HepG2 (cell line): ENCODE data around the gene COQ4. TPM values are rescaled to one million over a fixed set of nuclear protein-coding genes. Genes with fewer than 3 reads are reported as not detected.

Experiments used
- AFF4 ChIP-seq: sonication (generic); formaldehyde crosslinking; IDR thresholded peaks from 2 replicates; pipeline ENCODE4 v1.4.0; 2020; ENCODE audit warnings: missing genetic modification reagents
- BCL3 ChIP-seq: sonication (generic); formaldehyde crosslinking; IDR thresholded peaks from 2 replicates; pipeline ENCODE4 v1.5.1; 2020; ENCODE audit warnings: mild to moderate bottlenecking, missing genetic modification reagents, moderate library complexity
- CERS6 ChIP-seq: sonication (generic); formaldehyde crosslinking; IDR thresholded peaks from 2 replicates; pipeline ENCODE4 v1.5.0; 2020; ENCODE audit warnings: missing genetic modification reagents
- KAT2B ChIP-seq: fragments of 150-350 bp; IDR thresholded peaks from 2 replicates; pipeline ENCODE4 v1.6.1; 2014; ENCODE audit warnings: low read depth, low read length, borderline replicate concordance
- MIER2 ChIP-seq: IDR thresholded peaks from 2 replicates; pipeline ENCODE4 v1.6.1; 2016; ENCODE audit warnings: missing biosample characterization, missing genetic modification reagents
- PAF1 ChIP-seq: IDR thresholded peaks from 2 replicates; pipeline ENCODE4 v1.6.1; 2016; ENCODE audit warnings: missing genetic modification reagents, missing compliant biosample characterization
- PRDM15 ChIP-seq: sonication (generic); formaldehyde crosslinking; IDR thresholded peaks from 2 replicates; pipeline ENCODE4 v1.4.0; 2020; ENCODE audit warnings: missing genetic modification reagents
- PREB ChIP-seq: sonication (generic); formaldehyde crosslinking; IDR thresholded peaks from 2 replicates; pipeline ENCODE4 v1.4.0; 2020; ENCODE audit warnings: missing genetic modification reagents
- SALL1 ChIP-seq: sonication (generic); formaldehyde crosslinking; IDR thresholded peaks from 2 replicates; pipeline ENCODE4 v1.8.0; 2022; ENCODE audit warnings: mild to moderate bottlenecking, missing genetic modification reagents
- SRSF9 ChIP-seq: fragments of 200-400 bp; formaldehyde crosslinking; IDR thresholded peaks from 2 replicates; pipeline ENCODE4 v1.6.1; 2018; ENCODE audit warnings: borderline replicate concordance, mild to moderate bottlenecking, low read depth, low read length; ENCODE audit not compliant: insufficient read depth, poor library complexity, severe bottlenecking
- ZNF18 ChIP-seq: sonication (generic); formaldehyde crosslinking; IDR thresholded peaks from 2 replicates; pipeline ENCODE4 v1.8.0; 2022; ENCODE audit warnings: mild to moderate bottlenecking, missing genetic modification reagents; ENCODE audit not compliant: insufficient replicate concordance
- ZNF639 ChIP-seq: conservative IDR thresholded peaks from 2 replicates; pipeline ENCODE4 v1.6.1; 2018; ENCODE audit warnings: missing genetic modification reagents
- ZSCAN21 ChIP-seq: sonication (generic); formaldehyde crosslinking; IDR thresholded peaks from 2 replicates; pipeline ENCODE4 v1.8.0; 2022; ENCODE audit warnings: mild to moderate bottlenecking, missing genetic modification reagents, moderate library complexity, borderline replicate concordance
- polyA plus RNA-seq, 8 experiments: library from polyadenylated mRNA; depleted of rRNA in 3 of 8; stranded (reverse) in 7 of 8; unstranded in 1 of 8; fragments of >200 nt; fragmentation: Illumina TruSeq in 4 of 8; extraction: Trizol in 4 of 8; gene quantifications; 2 replicates each; pipeline versions ENCODE4 v1.2.1 to v1.2.3, GENCODE V29; 2011 to 2016; ENCODE audit warnings: low read depth in 4 of 8, missing spikeins in 1 of 8, mixed read lengths in 1 of 8; ENCODE audit not compliant: insufficient read depth in 1 of 8
- total RNA-seq, 5 experiments: library from RNA; depleted of rRNA; stranded (reverse); fragments of >200 nt; fragmentation: Illumina TruSeq; extraction: Trizol; gene quantifications; 2 replicates each; pipeline ENCODE4 v1.2.3, GENCODE V29; 2016; ENCODE audit warnings: low read depth in 1 of 5

COQ4 gene
- total and polyA plus RNA-seq, 2 of the 13 experiments (the other 11 are each of a cell fraction or from before 2014, with no cell fraction given) = 26.1 to 36.0 TPM

GRCh38 chr9:128276008-128276573 is 46.5 kb upstream of the COQ4 start, which contains the start of gene SWI5 (continued):
- TF ChIP-seq ZNF18 (CRISPR knock-in tag) (peak; percentile 100), ZSCAN21 (CRISPR knock-in tag) (peak; percentile 90), SALL1 (CRISPR knock-in tag) (peak; percentile 39; the same call in 1 of the 2 replicates), BCL3 (0 out of 2 replicates have a peak, but pooled peaks have one; percentile 41), MIER2 (CRISPR knock-in tag) (peak; percentile 26; the same call in 1 of the 2 replicates), KAT2B (no peak), SRSF9 (no peak), ZNF639 (CRISPR knock-in tag) (0 out of 2 replicates have a peak, but pooled peaks have one; percentile 39), CERS6 (CRISPR knock-in tag) (no peak), PAF1 (CRISPR knock-in tag) (no peak), AFF4 (CRISPR knock-in tag) (no peak), PRDM15 (CRISPR knock-in tag) (no peak), PREB (CRISPR knock-in tag) (no peak)
